ENCODE data around the gene TLE3.
"Not testable (repeated sequence)": the region's sequence is repeated elsewhere in the genome, so short reads cannot be mapped to it uniquely, and the experiment has no call there.

The TLE3 gene

GRCh38 chr15:70142322-70143191 is 44.8 kb upstream of the TLE3 start:
- no peak for TF ChIP-seq CTCF (IDR thresholded peaks at IDR 0.05; ENCODE audit: insufficient read depth, low read length, missing control alignments)
- no peak for DNase-seq (ENCODE audit: low read depth, low spot score)
- ChIA-PET CTCF (no interaction called here), POLR2A (no interaction called here)
- no peak overlapping the region for H3K4me3 ChIP-seq (ENCODE audit: low read depth, low read length)

- H3K4me3 ChIP-seq (ENCODE audit: low read depth, low read length): no peak overlapping the region
- POLR2A ChIA-PET: no interaction called here
- CTCF ChIA-PET: no interaction called here
- no peak for TF ChIP-seq CTCF (IDR thresholded peaks at IDR 0.05; ENCODE audit: insufficient read depth, low read length, missing control alignments)
- DNase-seq (ENCODE audit: low read depth, low spot score): no peak
Observed at GRCh38 chr15:70142072-70142321, 44.3 kb upstream of the TLE3 start.

GRCh38 chr15:70141376-70142071 is 43.8 kb upstream of the TLE3 start:
- ChIA-PET CTCF (no interaction called here), POLR2A (no interaction called here)
- TF ChIP-seq CTCF (IDR thresholded peaks at IDR 0.05; ENCODE audit: insufficient read depth, low read length, missing control alignments): no peak
- DNase-seq (ENCODE audit: low read depth, low spot score): no peak
- H3K4me3 ChIP-seq (ENCODE audit: low read depth, low read length): no peak overlapping the region

GRCh38 chr15:70140543-70141375 is 43.0 kb upstream of the TLE3 start:
- CTCF ChIA-PET: no interaction called here
- no peak for DNase-seq (ENCODE audit: low read depth, low spot score)
- H3K4me3 ChIP-seq (ENCODE audit: low read depth, low read length): no peak overlapping the region
- POLR2A ChIA-PET: no interaction called here
- no peak for TF ChIP-seq CTCF (IDR thresholded peaks at IDR 0.05; ENCODE audit: insufficient read depth, low read length, missing control alignments)

- no peak for DNase-seq (ENCODE audit: low read depth, low spot score)
- TF ChIP-seq CTCF (IDR thresholded peaks at IDR 0.05; ENCODE audit: insufficient read depth, low read length, missing control alignments): no peak
- ChIA-PET POLR2A (no interaction called here), CTCF (no interaction called here)
- no peak overlapping the region for H3K4me3 ChIP-seq (ENCODE audit: low read depth, low read length)
Observed at GRCh38 chr15:70140025-70140542, 42.4 kb upstream of the TLE3 start.

GRCh38 chr15:70137967-70138366 is 40.2 kb upstream of the TLE3 start:
- CTCF ChIA-PET: no interaction called here

GRCh38 chr15:70137021-70137420 is 39.3 kb upstream of the TLE3 start:
- DNase-seq (ENCODE audit: low read depth, low spot score); POLR2A ChIA-PET; H3K4me3 ChIP-seq (ENCODE audit: low read depth, low read length); CTCF ChIA-PET: not testable (repeated sequence)

More at GRCh38 chr15:70137967-70138366, 40.2 kb upstream of the TLE3 start:
- no peak for DNase-seq (ENCODE audit: low read depth, low spot score)
- POLR2A ChIA-PET: no interaction called here
- H3K4me3 ChIP-seq (ENCODE audit: low read depth, low read length): no peak overlapping the region
- no peak for TF ChIP-seq CTCF (IDR thresholded peaks at IDR 0.05; ENCODE audit: insufficient read depth, low read length, missing control alignments)
